K562 (cell line): ENCODE measurements around the gene ICA1L. TPM values are rescaled to one million over a fixed set of nuclear protein-coding genes. Genes with fewer than 3 reads are reported as not detected.

ENCODE experiments used
- ATAC-seq: fragments of 200-7000 bp; cut with Tn5 transposase; 3 replicates; pipeline ENCODE4 v1.9.1; 2020; ENCODE audit warnings: moderate library complexity
- BruUV-seq: library from RNA; stranded (reverse); fragments of 400-500 nt; replicated peaks from 2 replicates; lab custom pipeline; 2021; lab: Mats Ljungman, UMichigan
- CTCF ChIA-PET: fragments of 300-600 bp; formaldehyde crosslinking; extraction: SDS; loops from one replicate; lab custom pipeline; 2021; ENCODE audit warnings: low intra/inter-chr PET ratio; lab: Yijun Ruan, JAX
- POLR2A ChIA-PET: fragments of 300-600, 350-650 bp; sonication (Branson Sonifier 250); formaldehyde crosslinking; extraction: SDS; loops from one replicate; lab custom pipeline; 2021; ENCODE audit warnings: antibody characterized with exemption, inconsistent platforms; lab: Yijun Ruan, JAX
- DNase-seq, 4 experiments: peaks; one replicate each; pipeline versions ENCODE4 v3.0.0 to v3.0.0-alpha.2; 2011 to 2018; ENCODE audit warnings: low spot score in 3 of 4, mixed read lengths in 3 of 4; ENCODE audit errors: extremely low read depth in 1 of 4
- FAIRE-seq: peaks from 2 replicates; lab custom pipeline; 2011; peaks lifted over from hg19 to GRCh38; lab: Jason Lieb, UNC
- H2AFZ ChIP-seq: 2 replicates; pipeline ENCODE4 v1.6.0; 2011; ENCODE audit warnings: low read depth, low read length, control low read depth, inconsistent platforms
- H3K27ac ChIP-seq: fragments of 200-600 bp; 3 replicates; pipeline ENCODE4 v1.8.0; 2011; ENCODE audit warnings: low read depth, mild to moderate bottlenecking, control low read depth, inconsistent platforms, low read length, moderate library complexity, mixed read lengths; ENCODE audit errors: extremely low read depth
- H3K27me3 ChIP-seq, 2 experiments: fragments of 300-600 bp in 1 of 2; 2 replicates in 1 of 2; 3 replicates in 1 of 2; pipeline versions ENCODE4 v1.6.0 to v1.8.0; 2011; ENCODE audit warnings: inconsistent platforms in 2 of 2, low read length in 2 of 2, mild to moderate bottlenecking in 1 of 2, mixed read lengths in 1 of 2, moderate library complexity in 1 of 2; ENCODE audit not compliant: control insufficient read depth in 2 of 2, insufficient read depth in 2 of 2
- H3K36me3 ChIP-seq: fragments of 300-600 bp; 3 replicates; pipeline ENCODE4 v1.8.0; 2011; ENCODE audit warnings: mild to moderate bottlenecking, low read length, inconsistent platforms; ENCODE audit not compliant: control insufficient read depth, insufficient read depth
- H3K4me1 ChIP-seq, 2 experiments: fragments of 200-600 bp in 1 of 2; replicated peaks in 1 of 2; 2 replicates in 1 of 2; 3 replicates in 1 of 2; pipeline versions ENCODE4 v1.5.1 to v1.8.0; 2011; ENCODE audit warnings: inconsistent platforms in 2 of 2, low read length in 2 of 2, mild to moderate bottlenecking in 1 of 2, mixed read lengths in 1 of 2, moderate library complexity in 1 of 2; ENCODE audit not compliant: control insufficient read depth in 2 of 2, insufficient read depth in 2 of 2
- H3K4me2 ChIP-seq: 2 replicates; pipeline ENCODE4 v1.6.1; 2011; ENCODE audit warnings: low read length, control low read depth, inconsistent platforms, mixed read lengths; ENCODE audit not compliant: insufficient read depth
- H3K4me3 ChIP-seq: fragments of 200-600 bp; sonication (generic), shearing (Covaris generic); 2 replicates; pipeline ENCODE4 v1.5.1; 2016; ENCODE audit warnings: control low read depth, inconsistent platforms
- H3K79me2 ChIP-seq: fragments of 200-600 bp; 3 replicates; pipeline ENCODE4 v1.8.0; 2011; ENCODE audit warnings: low read length, inconsistent platforms; ENCODE audit not compliant: control insufficient read depth, insufficient read depth
- H3K9ac ChIP-seq, 2 experiments: 2 replicates each; pipeline versions ENCODE4 v1.6.0 to v1.6.1; 2011; ENCODE audit warnings: low read depth in 2 of 2, low read length in 2 of 2, control low read depth in 1 of 2, inconsistent platforms in 1 of 2, mild to moderate bottlenecking in 1 of 2, mixed read lengths in 1 of 2; ENCODE audit not compliant: insufficient read depth in 1 of 2
- H3K9me1 ChIP-seq: one replicate; pipeline ENCODE4 v1.6.0; 2011; ENCODE audit warnings: inconsistent platforms, mild to moderate bottlenecking, low read length, moderate library complexity; ENCODE audit not compliant: control insufficient read depth, insufficient read depth
- H3K9me3 ChIP-seq: replicated peaks from 2 replicates; pipeline ENCODE4 v1.5.1; 2011; ENCODE audit warnings: low read depth, low read length, inconsistent platforms; ENCODE audit not compliant: control insufficient read depth, insufficient read depth
- H4K20me1 ChIP-seq: replicated peaks from 2 replicates; pipeline ENCODE4 v1.6.1; 2011; ENCODE audit warnings: low read length, inconsistent platforms, mixed read lengths; ENCODE audit not compliant: control insufficient read depth, insufficient read depth
- TAL1 ChIP-seq: fragments of 450-650 bp; IDR thresholded peaks from 2 replicates; pipeline ENCODE4 v1.6.1; 2016; ENCODE audit warnings: mild to moderate bottlenecking
- THRAP3 ChIP-seq: fragments of 450-650 bp; IDR thresholded peaks from 2 replicates; pipeline ENCODE4 v1.6.1; 2016; ENCODE audit warnings: mild to moderate bottlenecking, inconsistent platforms, borderline replicate concordance
- VEZF1 ChIP-seq: fragments of 200-800 bp; sonication (Bioruptor generic); IDR thresholded peaks from 2 replicates; pipeline ENCODE4 v1.6.1; 2017; ENCODE audit warnings: missing genetic modification characterization, missing compliant biosample characterization
- ZBTB12 ChIP-seq: fragments of 250-450 bp; sonication (Bioruptor Pico); IDR thresholded peaks from 2 replicates; pipeline ENCODE4 v1.4.0; 2020
- WGBS: fragments of 100-300 bp; shearing (Covaris generic); methylation state at CpG from one replicate; pipeline ENCODE4 v1.1.6; 2016; ENCODE audit warnings: low coverage, mixed read lengths; ENCODE audit not compliant: insufficient coverage; ENCODE audit errors: missing lambda C conversion rate; 5-methylcytosine and 5-hydroxymethylcytosine counted together
- in situ Hi-C: fragments of 300-500 bp; cut with MboI; formaldehyde crosslinking; loops from 4 replicates; pipeline ENCODE4 v1.15.0; 2018; ENCODE audit warnings: inconsistent platforms, mixed read lengths
- intact Hi-C: fragments of 100-400 bp; cut with micrococcal nuclease; formaldehyde crosslinking; loops from 2 replicates; pipeline ENCODE4 v1.14.2; 2022
- polyA plus RNA-seq, 8 experiments: library from polyadenylated mRNA; depleted of rRNA in 4 of 8; stranded (reverse) in 5 of 8; unstranded in 3 of 8; fragments of >200 nt; fragmentation: Nextera tagmentation in 2 of 8; fragmentation: Illumina TruSeq in 1 of 8; extraction: Ambion mirVana in 2 of 8; extraction: Trizol in 1 of 8; gene quantifications; 2 replicates each; pipeline versions ENCODE4 v1.2.1 to v1.2.3, GENCODE V29; 2011 to 2014; ENCODE audit warnings: inconsistent platforms in 1 of 8, missing spikeins in 1 of 8
- total RNA-seq, 7 experiments: library from RNA; depleted of rRNA in 6 of 7; stranded (reverse); fragments of >200 nt in 6 of 7; fragmentation: Illumina TruSeq in 2 of 7; extraction: Trizol in 2 of 7; gene quantifications; 2 replicates each; pipeline versions ENCODE4 v1.2.1 to v1.2.3, GENCODE V29; 2011 to 2021; ENCODE audit warnings: low replicate concordance in 1 of 7
- TF ChIP-seq, protein P1 (sequence below): sonication (generic); formaldehyde crosslinking; IDR thresholded peaks from 2 replicates; pipeline ENCODE4 v1.8.0; 2022; ENCODE audit warnings: mild to moderate bottlenecking, missing genetic modification reagents
- TF ChIP-seq, protein P2 (sequence below), 2 experiments: fragments of 450-650 bp in 1 of 2; sonication (generic) in 1 of 2; formaldehyde crosslinking in 1 of 2; IDR thresholded peaks; 2 replicates each; pipeline versions ENCODE4 v1.7.1 to v1.9.0; 2016 to 2022; ENCODE audit warnings: inconsistent platforms in 1 of 2, mild to moderate bottlenecking in 1 of 2, missing genetic modification reagents in 1 of 2

The ICA1L gene
- total and polyA plus RNA-seq, 9 of the 15 experiments (the other 6 are each of a cell fraction or from before 2014, with no cell fraction given), result 0.57 to 1.7 (median 1.1) TPM

DNA sequence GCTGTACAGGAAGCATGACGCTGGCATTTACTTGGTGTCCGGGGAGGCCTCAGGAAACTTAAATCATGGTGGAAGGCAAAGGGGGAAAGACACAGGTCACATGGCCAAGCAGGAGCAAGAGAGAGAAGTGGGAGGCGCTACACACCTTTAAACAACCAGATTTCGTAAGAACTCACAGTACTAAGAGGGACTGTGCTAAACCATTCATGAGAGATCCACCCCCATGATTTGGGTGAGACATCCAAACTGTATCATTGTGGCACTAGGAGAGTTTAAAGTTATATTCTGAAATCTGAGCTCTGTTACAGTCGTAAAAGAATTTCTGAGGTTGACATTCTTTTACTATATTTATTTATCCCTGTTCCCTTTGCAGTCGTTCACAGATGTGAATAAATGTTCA, 116.6 kb downstream of the ICA1L start:
- H2AFZ ChIP-seq, result no peak overlapping the region
- no peak overlapping the region for H3K4me3 ChIP-seq
- ATAC-seq, result no peak
- no TSS peak for BruUV-seq
- H3K9me3 ChIP-seq, result no peaks in the 10 kb centered on the region
- no peaks in the 10 kb centered on the region for H4K20me1 ChIP-seq
- TF ChIP-seq THRAP3 (no peak), TAL1 (no peak), ZBTB12 (no peak), VEZF1 (no peak)
- TF ChIP-seq, protein P1, sequence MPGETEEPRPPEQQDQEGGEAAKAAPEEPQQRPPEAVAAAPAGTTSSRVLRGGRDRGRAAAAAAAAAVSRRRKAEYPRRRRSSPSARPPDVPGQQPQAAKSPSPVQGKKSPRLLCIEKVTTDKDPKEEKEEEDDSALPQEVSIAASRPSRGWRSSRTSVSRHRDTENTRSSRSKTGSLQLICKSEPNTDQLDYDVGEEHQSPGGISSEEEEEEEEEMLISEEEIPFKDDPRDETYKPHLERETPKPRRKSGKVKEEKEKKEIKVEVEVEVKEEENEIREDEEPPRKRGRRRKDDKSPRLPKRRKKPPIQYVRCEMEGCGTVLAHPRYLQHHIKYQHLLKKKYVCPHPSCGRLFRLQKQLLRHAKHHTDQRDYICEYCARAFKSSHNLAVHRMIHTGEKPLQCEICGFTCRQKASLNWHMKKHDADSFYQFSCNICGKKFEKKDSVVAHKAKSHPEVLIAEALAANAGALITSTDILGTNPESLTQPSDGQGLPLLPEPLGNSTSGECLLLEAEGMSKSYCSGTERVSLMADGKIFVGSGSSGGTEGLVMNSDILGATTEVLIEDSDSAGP (CRISPR knock-in tag), result no peak
- TF ChIP-seq, protein P2, sequence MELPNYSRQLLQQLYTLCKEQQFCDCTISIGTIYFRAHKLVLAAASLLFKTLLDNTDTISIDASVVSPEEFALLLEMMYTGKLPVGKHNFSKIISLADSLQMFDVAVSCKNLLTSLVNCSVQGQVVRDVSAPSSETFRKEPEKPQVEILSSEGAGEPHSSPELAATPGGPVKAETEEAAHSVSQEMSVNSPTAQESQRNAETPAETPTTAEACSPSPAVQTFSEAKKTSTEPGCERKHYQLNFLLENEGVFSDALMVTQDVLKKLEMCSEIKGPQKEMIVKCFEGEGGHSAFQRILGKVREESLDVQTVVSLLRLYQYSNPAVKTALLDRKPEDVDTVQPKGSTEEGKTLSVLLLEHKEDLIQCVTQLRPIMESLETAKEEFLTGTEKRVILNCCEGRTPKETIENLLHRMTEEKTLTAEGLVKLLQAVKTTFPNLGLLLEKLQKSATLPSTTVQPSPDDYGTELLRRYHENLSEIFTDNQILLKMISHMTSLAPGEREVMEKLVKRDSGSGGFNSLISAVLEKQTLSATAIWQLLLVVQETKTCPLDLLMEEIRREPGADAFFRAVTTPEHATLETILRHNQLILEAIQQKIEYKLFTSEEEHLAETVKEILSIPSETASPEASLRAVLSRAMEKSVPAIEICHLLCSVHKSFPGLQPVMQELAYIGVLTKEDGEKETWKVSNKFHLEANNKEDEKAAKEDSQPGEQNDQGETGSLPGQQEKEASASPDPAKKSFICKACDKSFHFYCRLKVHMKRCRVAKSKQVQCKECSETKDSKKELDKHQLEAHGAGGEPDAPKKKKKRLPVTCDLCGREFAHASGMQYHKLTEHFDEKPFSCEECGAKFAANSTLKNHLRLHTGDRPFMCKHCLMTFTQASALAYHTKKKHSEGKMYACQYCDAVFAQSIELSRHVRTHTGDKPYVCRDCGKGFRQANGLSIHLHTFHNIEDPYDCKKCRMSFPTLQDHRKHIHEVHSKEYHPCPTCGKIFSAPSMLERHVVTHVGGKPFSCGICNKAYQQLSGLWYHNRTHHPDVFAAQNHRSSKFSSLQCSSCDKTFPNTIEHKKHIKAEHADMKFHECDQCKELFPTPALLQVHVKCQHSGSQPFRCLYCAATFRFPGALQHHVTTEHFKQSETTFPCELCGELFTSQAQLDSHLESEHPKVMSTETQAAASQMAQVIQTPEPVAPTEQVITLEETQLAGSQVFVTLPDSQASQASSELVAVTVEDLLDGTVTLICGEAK (IDR thresholded peaks at IDR 0.05), result no peak
- TF ChIP-seq, protein P2 (CRISPR knock-in tag; IDR thresholded peaks at IDR 0.05), result no peak
- no peaks in the 10 kb centered on the region for H3K79me2 ChIP-seq
- POLR2A ChIA-PET, result no interaction called here
- intact Hi-C loops, result loop anchor here (10.0 kb wide), 1 partner anchor 120 kb away; the partner anchor contains the start of gene FAM117B
- H3K36me3 ChIP-seq, result peaks cover 16% of the 10 kb centered on the region
- FAIRE-seq, result no peak
- H3K4me1 ChIP-seq, result no peaks in the 10 kb centered on the region
- no peak overlapping the region for H3K9ac ChIP-seq
- WGBS, result 64% methylated on average over 3 of the region's 6 CpGs
- CTCF ChIA-PET, result no interaction called here
- H3K27me3 ChIP-seq, result no peaks in the 10 kb centered on the region
- no peak overlapping the region for H3K27ac ChIP-seq
- in situ Hi-C loops, result no loop called here
- no peak for DNase-seq
- H3K9me1 ChIP-seq, result no peaks in the 10 kb centered on the region
- H3K4me2 ChIP-seq, result no peak overlapping the region
